Amniotic epithelial cell (primary cell): ENCODE measurements around the gene PCBP1.
"Not testable (repeated sequence)": the region's sequence is repeated elsewhere in the genome, so short reads cannot be mapped to it uniquely, and the experiment has no call there.

Experiments
- DNase-seq: peaks from one replicate; pipeline ENCODE4 v3.0.0-alpha.2; 2010; ENCODE audit warnings: low read depth

Gene PCBP1

GRCh38 chr2:70086838-70087701, at the start of gene PCBP1:
PCBP1 (plus strand) TSS chr2:70087477; CDS start chr2:70087744, 267 bp downstream.
- peak; percentile 95 for DNase-seq

DNA sequence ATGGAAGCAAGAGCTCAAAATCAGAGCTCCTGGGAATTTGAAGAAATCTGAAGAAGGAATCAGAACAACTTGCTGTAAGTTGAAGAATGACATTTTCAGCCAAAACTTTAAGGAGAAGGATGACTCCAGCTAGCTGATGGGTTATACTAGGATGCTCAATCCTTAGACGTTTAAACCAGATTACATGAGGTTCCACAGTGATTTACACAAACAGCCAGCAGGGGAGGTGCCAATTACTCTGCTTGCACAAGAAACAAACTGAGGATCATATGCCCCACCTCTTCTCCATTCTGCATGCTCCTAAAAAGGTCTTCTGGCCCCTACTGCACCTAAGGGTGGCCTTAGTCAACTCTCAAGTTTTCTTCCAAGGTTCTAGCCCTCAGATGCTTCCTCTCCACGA, 47.9 kb upstream of the PCBP1 start:
- no peak for DNase-seq

DNA sequence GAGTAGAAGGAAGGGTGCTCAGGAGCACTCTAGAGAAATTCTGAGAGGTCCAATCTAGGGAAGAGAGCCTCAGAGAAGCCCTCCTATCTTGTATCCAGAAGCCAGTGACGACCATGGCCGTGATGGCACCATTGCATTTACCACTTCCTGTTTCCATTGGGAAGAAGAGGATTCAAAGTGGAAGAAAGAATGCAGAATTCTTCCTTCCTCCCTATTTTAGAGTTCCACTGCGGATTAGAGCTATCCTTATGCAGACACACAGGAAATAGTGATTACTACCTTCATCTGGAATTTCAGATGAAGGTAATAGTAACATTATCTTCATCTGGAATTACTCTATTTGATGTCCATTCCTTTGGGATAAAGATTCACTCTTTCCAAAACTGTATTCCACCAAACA, 45.6 kb upstream of the PCBP1 start:
- DNase-seq = peak; percentile 11

- no peak for DNase-seq
Observed at GRCh38 chr2:70042246-70042645, 45.0 kb upstream of the PCBP1 start.

GRCh38 chr2:70043252-70043875, 43.9 kb upstream of the PCBP1 start:
- DNase-seq = no peak

DNA sequence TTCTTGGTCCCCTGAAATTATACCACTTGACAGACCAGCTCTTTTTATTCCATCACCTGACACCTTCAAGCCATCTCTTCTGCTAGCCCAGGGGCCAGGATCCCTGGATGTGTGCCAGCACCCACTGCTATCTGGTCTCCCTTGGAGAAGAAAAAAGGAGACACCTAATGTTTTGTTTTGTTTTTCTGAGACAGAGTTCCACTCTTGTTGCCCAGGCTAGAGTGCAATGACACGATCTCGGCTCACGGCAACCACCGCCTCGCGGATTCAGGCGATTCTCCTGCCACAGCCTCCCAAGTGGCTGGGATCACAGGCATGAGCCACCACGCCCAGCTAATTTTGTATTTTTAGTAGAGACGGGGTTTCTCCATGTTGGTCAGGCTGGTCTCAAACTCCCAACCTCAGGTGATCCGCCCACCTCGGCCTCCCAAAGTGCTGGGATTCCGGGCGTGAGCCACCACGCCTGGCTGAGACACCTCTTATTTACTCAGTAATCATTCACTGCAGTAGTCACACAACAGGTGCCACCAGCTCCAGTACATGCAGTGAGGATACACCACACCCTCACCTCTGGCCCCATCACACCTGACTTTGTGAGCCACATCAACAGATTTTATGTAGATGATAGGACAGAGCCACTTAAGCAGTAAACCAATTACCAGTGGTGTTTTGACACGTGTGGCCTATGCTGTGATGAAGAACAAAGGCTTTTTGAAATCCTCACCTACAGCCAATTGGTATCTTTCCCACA, 42.8 kb upstream of the PCBP1 start:
- DNase-seq = no peak

- DNase-seq = no peak
Observed at GRCh38 chr2:70045405-70045804, 41.9 kb upstream of the PCBP1 start.

GRCh38 chr2:70045932-70046331, 41.3 kb upstream of the PCBP1 start:
- DNase-seq = no peak

- no peak for DNase-seq
Observed at GRCh38 chr2:70046534-70046933, 40.7 kb upstream of the PCBP1 start.

DNA sequence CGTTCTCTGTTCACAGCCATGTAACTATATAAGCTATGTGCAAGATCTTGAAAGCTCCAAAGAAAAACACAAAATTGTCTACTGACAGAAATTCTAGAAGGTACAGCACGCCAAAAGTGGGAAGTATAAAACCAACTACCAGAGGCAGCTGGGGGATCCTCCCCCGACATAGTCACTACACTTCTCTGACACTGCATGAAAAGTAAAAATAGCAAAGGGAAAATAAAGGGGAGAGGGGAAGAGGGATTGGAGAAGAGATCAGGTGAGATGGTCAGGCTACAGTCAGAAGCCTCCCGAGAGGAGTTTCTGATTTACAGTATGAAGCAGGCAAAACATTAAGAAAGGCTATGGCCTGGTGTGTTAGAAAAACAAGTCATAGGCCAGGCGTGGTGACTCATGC, 39.8 kb upstream of the PCBP1 start:
- DNase-seq = peak; percentile 22

DNA sequence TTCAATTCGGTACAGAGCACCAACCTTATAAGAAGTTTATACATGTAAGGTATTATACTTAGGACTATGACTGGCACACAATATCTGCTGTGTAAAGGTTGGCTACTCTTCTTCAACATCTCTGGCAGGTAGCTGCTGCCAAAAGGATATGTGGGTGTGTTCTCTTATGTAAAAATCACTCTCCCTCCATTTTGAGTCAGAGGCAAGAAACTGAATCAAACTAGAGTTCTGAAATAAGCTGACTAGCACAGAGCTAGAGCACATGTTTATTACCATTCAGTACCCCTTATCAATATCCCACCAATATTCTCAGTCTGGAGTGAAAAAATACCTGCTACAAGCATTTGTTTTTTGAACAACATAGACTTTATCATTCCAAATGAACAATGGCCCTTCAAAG, 38.0 kb upstream of the PCBP1 start:
- DNase-seq = no peak

DNA sequence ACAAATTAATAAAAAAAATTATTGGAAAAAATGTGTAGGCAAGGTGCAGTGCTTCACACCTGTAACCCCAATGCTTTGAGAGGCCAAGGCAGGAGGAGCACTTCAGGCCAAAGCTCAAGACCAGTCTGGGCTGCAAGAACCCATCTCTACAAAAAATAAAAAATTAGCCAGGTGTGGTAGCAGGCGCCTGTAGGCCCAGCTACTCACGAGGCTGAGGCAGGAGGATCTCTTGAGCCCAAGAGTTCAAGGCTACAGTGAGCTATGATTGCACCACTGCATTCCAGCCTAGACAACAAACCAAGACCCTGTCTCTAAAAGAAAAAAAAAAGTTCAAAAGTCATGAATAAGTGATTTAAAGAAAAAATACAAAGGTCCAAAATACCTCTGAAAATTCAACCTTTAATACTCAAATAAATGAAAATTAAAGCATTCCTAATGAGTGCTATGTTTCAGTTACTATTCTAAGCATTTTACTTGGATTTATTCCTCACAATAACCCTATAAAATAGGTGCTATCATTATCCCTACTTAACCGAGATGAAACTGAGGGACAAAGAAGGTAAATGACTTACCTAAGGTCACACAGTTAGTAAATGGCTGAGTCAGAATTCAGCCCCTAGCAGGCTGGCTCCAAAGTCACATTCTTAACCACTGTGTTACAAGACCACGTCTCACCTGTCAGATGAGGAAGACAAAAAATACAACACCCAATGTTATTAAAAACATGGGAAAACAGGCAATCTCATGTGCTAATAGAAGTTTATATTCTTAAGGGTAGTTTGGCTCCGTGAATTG, 36.4 kb upstream of the PCBP1 start:
- DNase-seq = no peak

DNA sequence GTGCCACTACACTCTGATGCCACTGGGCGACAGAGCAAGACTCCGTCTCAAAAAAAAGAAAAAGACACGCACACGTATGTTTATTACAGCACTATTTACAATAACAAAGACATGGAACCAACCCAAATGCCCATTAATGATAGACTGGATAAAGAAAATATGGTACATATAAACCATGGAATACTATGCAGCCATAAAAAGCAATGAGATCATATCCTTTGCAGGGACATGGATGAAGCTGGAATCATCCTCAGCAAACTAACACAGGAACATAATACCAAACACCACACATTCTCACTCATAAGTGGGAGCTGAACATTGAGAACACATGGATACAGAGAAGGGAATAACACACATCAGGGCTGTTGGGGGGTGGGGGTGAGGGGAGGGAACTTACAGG, 32.0 kb upstream of the PCBP1 start:
- DNase-seq = not testable (repeated sequence)

GRCh38 chr2:70061317-70061716, 26.0 kb upstream of the PCBP1 start:
- DNase-seq = no peak

GRCh38 chr2:70062270-70062669, 25.0 kb upstream of the PCBP1 start:
- no peak for DNase-seq

DNA sequence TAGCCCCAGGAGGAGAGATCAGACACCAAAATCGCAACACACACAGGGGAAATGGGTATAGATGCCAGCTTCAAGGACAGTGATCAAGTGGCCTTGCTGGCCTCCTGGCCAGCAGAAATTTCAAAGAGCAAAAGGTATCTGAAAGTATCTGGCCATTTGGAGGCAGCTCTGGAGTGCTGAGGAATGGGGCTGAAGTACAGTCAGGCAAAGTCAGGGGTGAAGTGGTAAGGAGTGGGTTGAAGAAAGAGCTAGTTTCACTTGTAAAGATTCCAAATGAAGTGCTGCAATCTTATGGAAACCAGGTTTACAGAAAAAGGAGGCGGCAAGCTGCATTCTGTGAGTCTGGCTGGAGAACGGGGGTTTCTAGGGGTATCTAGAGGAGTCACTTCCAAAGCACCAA, 19.2 kb upstream of the PCBP1 start:
- DNase-seq = no peak

DNA sequence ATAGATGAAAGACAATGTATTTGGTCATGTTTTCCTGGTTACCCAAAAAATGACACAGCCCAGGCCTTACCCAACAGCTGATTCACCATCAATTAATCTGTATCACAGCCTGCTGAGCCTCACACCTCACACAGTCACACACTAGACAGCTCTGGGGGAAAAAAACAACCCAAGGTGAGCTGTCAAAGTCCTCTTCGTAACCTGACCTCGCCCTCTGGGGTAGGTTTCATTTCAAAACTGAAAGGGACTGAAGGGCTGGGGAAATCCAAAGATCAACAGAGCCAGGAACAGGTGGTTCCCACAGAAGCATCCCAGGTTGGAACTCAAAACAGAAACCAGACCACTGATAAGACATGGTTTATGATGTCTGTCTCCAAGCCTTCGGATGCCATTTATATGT, 18.2 kb upstream of the PCBP1 start:
- DNase-seq = peak; percentile 56

DNA sequence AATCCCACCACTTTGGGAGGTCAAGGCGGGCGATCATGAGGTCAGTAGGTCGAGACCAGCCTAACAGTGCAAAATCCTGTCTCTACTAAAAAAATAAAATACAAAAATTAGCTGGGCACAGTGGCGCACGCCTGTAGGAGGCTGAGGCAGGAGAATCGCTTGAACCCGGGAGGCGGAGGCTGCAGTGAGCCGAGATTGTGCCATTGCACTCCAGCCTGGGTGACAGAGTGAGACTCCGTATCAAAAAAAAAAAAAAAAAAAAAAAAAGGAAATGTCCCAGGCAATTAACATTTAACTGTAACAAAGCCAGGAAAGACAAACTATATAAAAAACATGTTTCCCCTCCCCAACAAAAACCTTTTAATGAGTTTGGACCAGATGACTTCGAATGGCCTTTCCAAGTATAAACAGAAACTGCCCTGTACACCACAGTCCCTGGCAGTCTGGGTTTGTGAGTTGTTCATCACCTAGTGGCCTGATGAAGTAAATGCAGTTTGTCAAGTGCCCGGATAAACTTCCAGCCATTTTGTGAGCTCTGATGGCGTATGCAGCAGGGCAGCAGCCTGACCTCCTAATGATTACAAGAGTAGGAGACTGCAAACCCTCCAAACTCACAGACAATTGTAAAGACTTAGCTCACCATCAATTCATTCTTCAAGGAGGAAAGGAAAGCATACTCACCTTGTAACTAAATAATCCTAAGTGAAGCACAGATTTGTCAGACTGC, 16.6 kb upstream of the PCBP1 start:
- peak; percentile 90 for DNase-seq

- no peak for DNase-seq
Observed at GRCh38 chr2:70073493-70073892, 13.8 kb upstream of the PCBP1 start.

DNA sequence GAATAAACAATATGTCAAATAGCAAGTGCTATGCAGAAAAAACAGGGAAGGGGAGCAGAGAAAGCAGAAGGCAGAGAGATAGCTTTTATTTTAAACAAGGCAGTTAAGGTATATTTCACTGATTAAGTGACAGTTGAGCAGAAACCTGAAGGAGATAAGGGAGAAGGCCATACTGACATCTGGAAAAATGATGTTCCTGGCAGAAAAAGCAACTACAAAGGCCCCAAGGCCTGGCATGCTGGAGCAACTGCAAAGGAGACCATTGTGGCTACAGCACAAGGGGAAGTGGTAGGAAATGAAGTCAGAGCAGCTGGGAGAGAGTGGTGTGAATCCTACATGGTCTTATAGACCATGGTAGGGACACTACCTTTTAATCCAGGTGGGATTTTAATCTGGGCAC, 8.9 kb upstream of the PCBP1 start:
- DNase-seq = no peak

DNA sequence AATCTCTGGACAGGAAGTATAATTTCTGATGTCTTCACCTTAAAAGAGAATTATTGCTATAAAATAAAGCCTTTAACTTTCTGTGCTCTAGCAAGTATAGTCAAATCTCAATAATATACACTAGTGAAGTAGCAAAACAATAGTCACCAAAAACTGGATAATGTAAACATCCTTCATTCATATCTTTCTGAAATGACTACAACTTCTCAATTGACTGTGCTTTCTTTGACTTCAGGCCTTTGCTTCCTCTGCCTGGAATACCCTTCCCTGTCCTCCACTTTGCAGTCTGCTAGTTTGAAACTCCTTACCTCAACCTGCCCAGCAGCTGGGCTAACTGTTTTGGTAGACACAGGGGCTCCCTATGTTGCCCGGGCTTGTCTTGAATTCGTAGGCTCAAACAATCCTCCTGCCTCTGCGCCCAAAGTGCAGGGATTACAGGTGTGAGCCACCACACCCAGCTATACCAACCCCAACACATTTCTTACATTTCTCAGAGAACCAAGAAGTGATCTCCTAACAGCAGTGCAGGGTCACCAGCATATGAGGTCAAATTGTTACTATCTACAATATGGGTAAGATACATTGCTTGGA, 6.6 kb upstream of the PCBP1 start:
- DNase-seq = no peak
